Measurements from ENCODE around the gene TMEM132C. TPM values are rescaled to one million over a fixed set of nuclear protein-coding genes. Genes with fewer than 3 reads are reported as not detected.

TMEM132C gene
- total RNA-seq, 1 experiment from 2014 or later = not detected

GRCh38 chr12:128337071-128337345 lies 70.0 kb downstream of the TMEM132C start:
- H3K27me3 Mint-ChIP-seq (ENCODE audit: low read depth) = peaks cover 5% of the 10 kb centered on the region
- POLR2A ChIA-PET = no interaction called here
- ATAC-seq (no peak), DNase-seq (ENCODE audit: low spot score) (no peak)
- no peak for TF ChIP-seq FOXK1 (CRISPR knock-in tag; IDR thresholded peaks at IDR 0.05)
- H3K4me3 Mint-ChIP-seq = no peak overlapping the region
- no peaks in the 10 kb centered on the region for H3K4me1 Mint-ChIP-seq
- peaks cover 43% of the 10 kb centered on the region for H3K36me3 Mint-ChIP-seq
- peaks cover 68% of the 10 kb centered on the region for H3K9me3 Mint-ChIP-seq
- H3K27ac Mint-ChIP-seq = no peak overlapping the region
- CTCF ChIA-PET = no interaction called here

- Mint-ChIP-seq H3K27ac (no peak overlapping the region), H3K4me3 (no peak overlapping the region), H3K9me3 (peaks cover 72% of the 10 kb centered on the region), H3K4me1 (no peaks in the 10 kb centered on the region), H3K27me3 (ENCODE audit: low read depth) (peaks cover 6% of the 10 kb centered on the region), H3K36me3 (peaks cover 48% of the 10 kb centered on the region)
- DNase-seq (ENCODE audit: low spot score) = no peak
- CTCF ChIA-PET = no interaction called here
- TF ChIP-seq TP53 (CRISPR knock-in tag; IDR thresholded peaks at IDR 0.05) = no peak
- TF ChIP-seq IRF2 (CRISPR knock-in tag; IDR thresholded peaks at IDR 0.05; ENCODE audit: borderline replicate concordance, low read depth) = no peak
- no peak for TF ChIP-seq ZNF121 (CRISPR knock-in tag; IDR thresholded peaks at IDR 0.05)
- no peak for TF ChIP-seq ZNF532 (CRISPR knock-in tag; IDR thresholded peaks at IDR 0.05; ENCODE audit: borderline replicate concordance)
- no peak for TF ChIP-seq ZMAT4 (CRISPR knock-in tag; IDR thresholded peaks at IDR 0.05)
- TF ChIP-seq MLX (CRISPR knock-in tag; IDR thresholded peaks at IDR 0.05) = no peak
- no peak for TF ChIP-seq PREB (CRISPR knock-in tag; IDR thresholded peaks at IDR 0.05; ENCODE audit: borderline replicate concordance)
- no peak for TF ChIP-seq ZBTB43 (CRISPR knock-in tag; IDR thresholded peaks at IDR 0.05)
- TF ChIP-seq RORB (CRISPR knock-in tag; IDR thresholded peaks at IDR 0.05) = no peak
- TF ChIP-seq ATF1 (CRISPR knock-in tag; IDR thresholded peaks at IDR 0.05) = no peak
- TF ChIP-seq ZNF671 (CRISPR knock-in tag; IDR thresholded peaks at IDR 0.05) = no peak
- no peak for TF ChIP-seq CDX4 (CRISPR knock-in tag; IDR thresholded peaks at IDR 0.05; ENCODE audit: borderline replicate concordance)
- TF ChIP-seq PRDM15 (CRISPR knock-in tag; IDR thresholded peaks at IDR 0.05) = no peak
- POLR2A ChIA-PET = no interaction called here
- no peak for ATAC-seq
Observed at GRCh38 chr12:128337431-128338170, 70.6 kb downstream of the TMEM132C start.

All from WTC11 (cell line).